T-helper 1 cell treated with Interleukin-12 subunit alpha and Interleukin-12 subunit beta and Interleukin-4 antibody, amounts not matched to agents 30 μg/mL and 1 μg/mL, for 36 hours (primary cell): ENCODE measurements around the gene ING1.
"Not testable (repeated sequence)": the region's sequence is repeated elsewhere in the genome, so short reads cannot be mapped to it uniquely, and the experiment has no call there.

Source experiments
- H3K27ac Mint-ChIP-seq: one replicate; pipeline ENCODE4 v1.8.0; 2021; ENCODE audit warnings: mild to moderate bottlenecking, mixed read lengths
- H3K27me3 Mint-ChIP-seq: one replicate; pipeline ENCODE4 v1.8.0; 2021; ENCODE audit warnings: low read depth, mixed read lengths
- H3K36me3 Mint-ChIP-seq: one replicate; pipeline ENCODE4 v1.8.0; 2021; ENCODE audit warnings: low read depth, mixed read lengths
- H3K4me1 Mint-ChIP-seq: one replicate; pipeline ENCODE4 v1.8.0; 2021; ENCODE audit warnings: low read depth, mixed read lengths
- H3K4me3 Mint-ChIP-seq: one replicate; pipeline ENCODE4 v1.8.0; 2021; ENCODE audit warnings: mild to moderate bottlenecking, moderate library complexity, mixed read lengths
- H3K9me3 Mint-ChIP-seq: one replicate; pipeline ENCODE4 v1.8.0; 2021; ENCODE audit warnings: mixed read lengths

ING1 gene

DNA sequence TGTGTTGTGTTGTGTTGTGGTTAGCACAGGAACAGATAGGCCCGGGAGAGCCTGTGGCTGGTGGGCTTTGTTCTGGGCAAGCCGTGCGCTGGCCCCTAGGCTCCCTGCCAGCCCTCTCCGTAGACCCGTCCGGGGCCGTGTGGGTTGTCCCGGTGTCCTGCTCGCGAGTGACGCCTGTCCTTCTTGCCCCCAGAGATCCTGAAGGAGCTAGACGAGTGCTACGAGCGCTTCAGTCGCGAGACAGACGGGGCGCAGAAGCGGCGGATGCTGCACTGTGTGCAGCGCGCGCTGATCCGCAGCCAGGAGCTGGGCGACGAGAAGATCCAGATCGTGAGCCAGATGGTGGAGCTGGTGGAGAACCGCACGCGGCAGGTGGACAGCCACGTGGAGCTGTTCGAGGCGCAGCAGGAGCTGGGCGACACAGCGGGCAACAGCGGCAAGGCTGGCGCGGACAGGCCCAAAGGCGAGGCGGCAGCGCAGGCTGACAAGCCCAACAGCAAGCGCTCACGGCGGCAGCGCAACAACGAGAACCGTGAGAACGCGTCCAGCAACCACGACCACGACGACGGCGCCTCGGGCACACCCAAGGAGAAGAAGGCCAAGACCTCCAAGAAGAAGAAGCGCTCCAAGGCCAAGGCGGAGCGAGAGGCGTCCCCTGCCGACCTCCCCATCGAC, 5.7 kb downstream of the ING1 start:
- no peak overlapping the region for H3K4me3 Mint-ChIP-seq
- H3K36me3 Mint-ChIP-seq, result peaks cover 7% of the 10 kb centered on the region
- H3K9me3 Mint-ChIP-seq, result no peaks in the 10 kb centered on the region
- H3K27ac Mint-ChIP-seq, result no peak overlapping the region
- peaks cover 15% of the 10 kb centered on the region for H3K4me1 Mint-ChIP-seq
- no peaks in the 10 kb centered on the region for H3K27me3 Mint-ChIP-seq

DNA sequence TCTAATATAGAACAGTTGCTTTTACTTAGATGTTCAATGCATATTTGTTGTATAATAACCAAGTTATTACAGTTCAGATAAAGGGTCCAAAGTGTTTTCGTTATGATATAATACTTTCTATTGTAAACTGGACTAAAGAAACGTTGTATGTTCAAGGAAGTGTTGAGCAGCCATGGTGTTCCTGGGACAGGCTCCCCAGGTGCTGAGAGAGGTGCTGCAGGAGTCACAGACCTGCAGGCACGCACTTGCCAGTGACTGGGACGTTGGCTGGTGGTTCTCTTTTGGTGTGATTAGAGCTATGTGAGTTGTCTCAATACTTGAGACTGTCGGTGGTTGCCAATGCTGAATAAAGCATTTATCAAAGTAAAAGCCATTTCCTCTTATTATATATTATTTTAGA, 9.5 kb downstream of the ING1 start:
- Mint-ChIP-seq H3K4me3 (no peak overlapping the region), H3K27me3 (no peaks in the 10 kb centered on the region), H3K36me3 (peaks cover 7% of the 10 kb centered on the region), H3K27ac (no peak overlapping the region), H3K4me1 (peaks cover 15% of the 10 kb centered on the region), H3K9me3 (no peaks in the 10 kb centered on the region)

DNA sequence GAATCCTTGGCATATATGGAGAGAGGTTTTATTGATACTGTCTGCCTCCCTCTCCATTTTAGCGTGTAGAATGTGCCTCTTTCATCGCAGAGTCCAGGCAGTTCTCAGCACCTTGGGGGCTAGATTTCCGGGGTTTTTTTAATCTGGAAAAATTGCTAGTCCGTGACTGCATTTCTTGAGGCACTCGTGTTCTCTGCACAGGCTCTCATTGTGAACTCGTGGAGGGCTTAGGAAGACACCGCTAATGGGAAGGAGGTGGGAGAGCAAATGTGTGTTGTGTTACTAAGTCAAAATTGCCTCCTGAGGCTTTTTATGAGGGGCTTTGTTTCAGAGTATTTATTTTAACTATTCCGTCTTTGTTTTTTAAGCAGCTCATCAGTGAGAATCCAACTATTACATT, 10.1 kb downstream of the ING1 start:
- Mint-ChIP-seq H3K4me3 (no peak overlapping the region), H3K27ac (no peak overlapping the region), H3K9me3 (no peaks in the 10 kb centered on the region), H3K36me3 (peaks cover 7% of the 10 kb centered on the region), H3K27me3 (peaks cover under 1% of the 10 kb centered on the region), H3K4me1 (peaks cover 17% of the 10 kb centered on the region)

- not testable (repeated sequence) for H3K9me3 Mint-ChIP-seq, H3K27me3 Mint-ChIP-seq, H3K4me3 Mint-ChIP-seq, H3K36me3 Mint-ChIP-seq
- H3K4me1 Mint-ChIP-seq, result peaks cover 15% of the 10 kb centered on the region
- H3K27ac Mint-ChIP-seq, result peak overlapping the region; percentile 36
Observed at GRCh38 chr13:110726153-110726552, 12.7 kb downstream of the ING1 start.

DNA sequence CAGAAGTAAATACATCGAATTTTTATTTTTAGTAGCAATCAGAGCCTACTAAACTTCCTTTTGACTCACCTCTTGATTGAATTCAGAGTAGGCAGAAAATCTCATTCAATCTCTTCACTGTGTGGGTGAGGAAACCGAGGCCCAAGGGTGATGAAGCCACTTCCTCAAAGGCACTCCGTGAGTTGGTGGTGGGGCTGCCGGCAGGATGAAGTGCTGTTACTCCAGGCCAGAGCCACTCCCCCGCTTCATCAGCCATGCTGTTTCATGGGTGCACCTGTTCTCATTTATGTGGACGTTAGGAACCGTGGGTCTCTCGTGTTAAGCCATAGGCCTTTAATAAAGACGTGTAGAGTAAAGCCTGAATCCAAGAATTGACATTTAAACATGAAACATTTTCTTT, 13.2 kb downstream of the ING1 start:
- peaks cover 8% of the 10 kb centered on the region for H3K27me3 Mint-ChIP-seq
- peak overlapping the region; percentile 52 for H3K27ac Mint-ChIP-seq
- peaks cover 15% of the 10 kb centered on the region for H3K4me1 Mint-ChIP-seq
- H3K4me3 Mint-ChIP-seq, result peak overlapping the region; percentile 35
- no peaks in the 10 kb centered on the region for H3K36me3 Mint-ChIP-seq
- no peaks in the 10 kb centered on the region for H3K9me3 Mint-ChIP-seq

- Mint-ChIP-seq H3K4me1 (peaks cover 13% of the 10 kb centered on the region), H3K27me3 (peaks cover 12% of the 10 kb centered on the region), H3K36me3 (no peaks in the 10 kb centered on the region), H3K9me3 (no peaks in the 10 kb centered on the region), H3K27ac (no peak overlapping the region), H3K4me3 (no peak overlapping the region)
Observed at GRCh38 chr13:110731072-110731471, 17.6 kb downstream of the ING1 start.

DNA sequence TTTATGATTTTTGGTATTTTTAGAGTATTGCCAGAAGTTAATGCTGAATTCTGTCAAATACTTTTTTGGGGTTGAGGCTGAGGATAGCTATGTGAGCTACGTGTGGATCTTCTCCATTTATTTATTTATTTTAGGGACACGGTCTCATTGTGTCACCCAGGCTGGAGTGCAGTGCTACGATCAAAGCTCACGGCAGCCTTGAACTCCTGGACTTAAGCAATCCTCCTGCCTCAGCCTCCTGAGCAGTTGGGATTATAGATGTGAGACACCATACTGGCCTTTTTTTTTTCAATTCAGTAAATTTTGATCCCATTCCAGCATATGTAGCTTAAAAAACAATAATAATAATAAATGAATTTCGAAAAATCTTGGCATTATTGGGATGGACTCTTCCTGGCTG, 21.1 kb downstream of the ING1 start:
- Mint-ChIP-seq H3K27me3 (peaks cover 9% of the 10 kb centered on the region), H3K4me1 (no peaks in the 10 kb centered on the region), H3K27ac (no peak overlapping the region), H3K36me3 (no peaks in the 10 kb centered on the region), H3K4me3 (no peak overlapping the region), H3K9me3 (no peaks in the 10 kb centered on the region)

DNA sequence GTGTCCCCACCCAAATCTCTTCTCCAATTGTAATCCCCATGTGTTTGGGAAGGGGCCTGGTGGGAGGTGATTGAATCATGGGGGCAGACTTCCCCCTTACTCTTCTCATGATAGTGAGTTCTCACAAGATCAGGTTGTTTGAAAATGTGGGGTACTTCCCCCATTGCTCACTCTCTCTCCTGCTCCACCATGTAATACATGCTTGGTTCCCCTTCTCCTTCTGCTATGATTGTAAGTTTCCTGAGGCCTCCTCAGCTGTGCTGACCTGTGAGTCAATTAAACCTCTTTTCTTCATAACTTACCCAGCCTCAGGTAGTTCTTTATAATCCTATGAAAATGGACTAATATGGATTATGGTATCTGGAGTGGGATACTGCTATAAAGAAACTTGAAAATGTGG, 24.1 kb downstream of the ING1 start:
- Mint-ChIP-seq H3K4me1 (no peaks in the 10 kb centered on the region), H3K36me3 (no peaks in the 10 kb centered on the region), H3K9me3 (no peaks in the 10 kb centered on the region), H3K4me3 (no peak overlapping the region), H3K27me3 (peaks cover 13% of the 10 kb centered on the region), H3K27ac (no peak overlapping the region)

DNA sequence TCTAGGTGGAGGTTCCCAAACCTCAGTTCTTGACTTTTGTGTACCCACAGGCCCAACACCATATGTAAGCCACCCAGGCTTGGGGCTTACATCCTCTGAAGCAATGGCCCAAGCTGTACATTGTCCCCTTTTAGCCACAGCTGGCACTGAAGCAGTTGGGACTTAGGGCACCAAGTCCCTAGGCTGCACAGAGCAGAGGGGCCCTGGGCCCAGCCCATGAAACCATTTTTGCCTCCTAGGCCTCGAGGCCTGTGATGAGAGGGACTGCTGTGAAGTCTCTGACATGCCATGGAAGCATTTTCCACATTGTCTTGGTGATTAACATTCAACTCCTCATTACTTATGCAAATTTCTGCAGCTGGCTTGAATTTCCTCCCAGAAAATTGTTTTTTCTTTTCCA, 30.2 kb downstream of the ING1 start:
- H3K4me3 Mint-ChIP-seq, result no peak overlapping the region

DNA sequence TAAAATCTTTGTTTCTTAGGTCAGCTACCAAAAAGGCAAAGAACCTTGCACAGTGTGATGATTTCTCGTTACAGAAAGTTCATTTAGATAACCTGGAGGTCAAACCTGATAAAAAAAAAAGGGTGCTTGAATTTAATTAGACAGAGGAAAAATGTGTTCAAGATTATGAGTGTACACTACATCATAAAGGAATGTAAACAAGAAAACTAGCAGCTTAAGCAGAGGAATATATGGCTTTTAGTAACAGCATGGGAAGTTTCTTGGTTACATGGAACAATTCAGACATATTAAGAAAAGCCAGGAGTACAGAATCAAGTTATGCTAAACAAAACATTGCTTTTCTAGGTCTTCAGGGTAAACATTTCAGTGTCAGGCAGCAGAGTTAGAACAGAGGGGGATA, 32.9 kb downstream of the ING1 start:
- Mint-ChIP-seq H3K4me1 (no peaks in the 10 kb centered on the region), H3K9me3 (peaks cover 13% of the 10 kb centered on the region), H3K27me3 (peaks cover 5% of the 10 kb centered on the region), H3K27ac (no peak overlapping the region), H3K4me3 (no peak overlapping the region), H3K36me3 (no peaks in the 10 kb centered on the region)

More for the DNA sequence above, 30.2 kb downstream of the ING1 start:
- H3K36me3 Mint-ChIP-seq, result no peaks in the 10 kb centered on the region
- peaks cover 14% of the 10 kb centered on the region for H3K27me3 Mint-ChIP-seq
- H3K4me1 Mint-ChIP-seq, result no peaks in the 10 kb centered on the region
- H3K9me3 Mint-ChIP-seq, result peaks cover 13% of the 10 kb centered on the region
- H3K27ac Mint-ChIP-seq, result no peak overlapping the region

DNA sequence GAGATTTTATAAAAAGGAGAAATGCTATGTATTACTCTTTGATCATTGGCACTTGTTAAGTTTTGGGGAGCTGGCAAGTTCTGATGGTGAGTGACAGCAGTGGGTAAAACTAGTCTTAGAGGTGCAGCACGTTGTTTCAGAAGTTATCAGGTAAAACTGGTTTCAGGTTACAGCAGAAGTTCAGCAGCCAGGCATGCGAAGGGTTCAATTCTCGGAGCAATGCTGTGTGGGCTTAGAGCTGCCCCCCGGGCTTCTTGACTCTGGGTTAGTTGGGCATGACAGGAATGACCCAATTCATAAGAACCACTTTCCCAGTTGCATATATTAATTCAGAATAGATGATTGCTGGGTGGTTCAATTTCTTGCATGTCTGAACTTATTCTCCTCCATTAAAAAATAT, 34.8 kb downstream of the ING1 start:
- no peaks in the 10 kb centered on the region for H3K36me3 Mint-ChIP-seq
- no peaks in the 10 kb centered on the region for H3K4me1 Mint-ChIP-seq
- H3K4me3 Mint-ChIP-seq, result no peak overlapping the region
- peaks cover 5% of the 10 kb centered on the region for H3K27me3 Mint-ChIP-seq
- no peak overlapping the region for H3K27ac Mint-ChIP-seq
- peaks cover 15% of the 10 kb centered on the region for H3K9me3 Mint-ChIP-seq

- H3K27ac Mint-ChIP-seq, result no peak overlapping the region
- H3K36me3 Mint-ChIP-seq, result no peaks in the 10 kb centered on the region
- H3K4me3 Mint-ChIP-seq, result no peak overlapping the region
- H3K27me3 Mint-ChIP-seq, result peaks cover 16% of the 10 kb centered on the region
- peaks cover 3% of the 10 kb centered on the region for H3K9me3 Mint-ChIP-seq
- no peaks in the 10 kb centered on the region for H3K4me1 Mint-ChIP-seq
Observed at GRCh38 chr13:110756219-110756631, 42.7 kb downstream of the ING1 start.

- H3K36me3 Mint-ChIP-seq, result no peaks in the 10 kb centered on the region
- peaks cover 16% of the 10 kb centered on the region for H3K27me3 Mint-ChIP-seq
- no peak overlapping the region for H3K27ac Mint-ChIP-seq
- H3K9me3 Mint-ChIP-seq, result peaks cover 3% of the 10 kb centered on the region
- H3K4me1 Mint-ChIP-seq, result no peaks in the 10 kb centered on the region
- no peak overlapping the region for H3K4me3 Mint-ChIP-seq
Observed at GRCh38 chr13:110757296-110757695, 43.8 kb downstream of the ING1 start.

DNA sequence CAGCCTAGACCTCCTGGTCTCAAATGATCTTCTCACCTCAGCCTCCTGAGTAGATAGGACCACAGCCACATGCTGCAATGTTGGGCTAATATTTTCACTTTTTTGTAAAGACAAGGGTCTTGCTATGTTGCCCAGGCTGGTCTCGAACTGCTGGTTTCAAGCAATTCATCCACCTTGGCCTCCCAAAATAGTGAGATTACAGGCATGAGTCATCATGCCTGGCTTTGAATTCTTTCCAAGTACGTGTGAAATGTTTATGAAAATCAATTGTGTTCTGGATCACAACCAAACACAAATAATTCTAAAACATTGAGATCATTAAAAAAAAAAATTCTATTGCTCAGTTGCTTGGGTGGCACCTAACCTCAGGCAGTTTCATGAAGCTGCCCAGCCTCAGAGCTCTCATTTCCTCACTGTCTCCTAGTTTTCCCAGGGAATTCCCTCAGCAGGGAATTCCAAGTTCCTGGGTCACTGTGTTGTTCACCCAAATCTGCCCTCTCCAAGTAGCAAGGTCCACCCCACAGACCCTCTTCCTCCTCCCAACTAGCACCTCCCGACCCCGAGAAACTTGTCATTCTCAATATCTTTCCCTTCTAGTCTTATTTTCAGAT, 44.8 kb downstream of the ING1 start:
- Mint-ChIP-seq H3K27ac (no peak overlapping the region), H3K27me3 (peaks cover 16% of the 10 kb centered on the region), H3K36me3 (no peaks in the 10 kb centered on the region), H3K4me3 (no peak overlapping the region), H3K9me3 (no peaks in the 10 kb centered on the region), H3K4me1 (no peaks in the 10 kb centered on the region)

DNA sequence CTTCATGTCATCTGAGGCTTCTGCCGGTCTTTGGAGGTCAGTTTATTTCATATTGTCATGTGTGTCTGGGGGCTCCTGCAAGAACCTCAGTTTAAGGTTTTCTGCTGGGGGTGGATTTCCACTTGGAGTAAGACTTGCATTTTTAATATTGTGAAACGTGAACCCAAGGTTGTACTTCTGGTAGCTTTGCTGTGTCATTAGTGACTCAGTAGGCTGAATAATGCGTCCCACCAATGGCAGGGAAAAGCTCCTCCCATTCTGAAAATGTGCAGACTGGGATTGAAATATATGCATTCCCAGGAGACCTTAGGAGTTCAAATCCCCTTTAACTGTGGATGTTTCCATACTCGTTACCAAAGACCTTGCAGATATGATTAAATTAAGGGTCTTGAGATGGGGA, 46.2 kb downstream of the ING1 start:
- no peaks in the 10 kb centered on the region for H3K4me1 Mint-ChIP-seq

More for the DNA sequence above, 46.2 kb downstream of the ING1 start:
- no peaks in the 10 kb centered on the region for H3K9me3 Mint-ChIP-seq
- H3K27ac Mint-ChIP-seq, result no peak overlapping the region
- H3K27me3 Mint-ChIP-seq, result peaks cover 12% of the 10 kb centered on the region
- H3K4me3 Mint-ChIP-seq, result no peak overlapping the region
- H3K36me3 Mint-ChIP-seq, result no peaks in the 10 kb centered on the region
